MV-4-11 (cell line): ENCODE data around the gene PRMT1.
A peak's percentile ranks its signal among the peaks of the same experiment; 100 is the strongest.
"Not testable (repeated sequence)": the region's sequence is repeated elsewhere in the genome, so short reads cannot be mapped to it uniquely, and the experiment has no call there.

Source experiments
- DNase-seq: peaks from one replicate; lab custom pipeline; 2025; lab: John Stamatoyannopoulos, UW

The PRMT1 gene

DNA sequence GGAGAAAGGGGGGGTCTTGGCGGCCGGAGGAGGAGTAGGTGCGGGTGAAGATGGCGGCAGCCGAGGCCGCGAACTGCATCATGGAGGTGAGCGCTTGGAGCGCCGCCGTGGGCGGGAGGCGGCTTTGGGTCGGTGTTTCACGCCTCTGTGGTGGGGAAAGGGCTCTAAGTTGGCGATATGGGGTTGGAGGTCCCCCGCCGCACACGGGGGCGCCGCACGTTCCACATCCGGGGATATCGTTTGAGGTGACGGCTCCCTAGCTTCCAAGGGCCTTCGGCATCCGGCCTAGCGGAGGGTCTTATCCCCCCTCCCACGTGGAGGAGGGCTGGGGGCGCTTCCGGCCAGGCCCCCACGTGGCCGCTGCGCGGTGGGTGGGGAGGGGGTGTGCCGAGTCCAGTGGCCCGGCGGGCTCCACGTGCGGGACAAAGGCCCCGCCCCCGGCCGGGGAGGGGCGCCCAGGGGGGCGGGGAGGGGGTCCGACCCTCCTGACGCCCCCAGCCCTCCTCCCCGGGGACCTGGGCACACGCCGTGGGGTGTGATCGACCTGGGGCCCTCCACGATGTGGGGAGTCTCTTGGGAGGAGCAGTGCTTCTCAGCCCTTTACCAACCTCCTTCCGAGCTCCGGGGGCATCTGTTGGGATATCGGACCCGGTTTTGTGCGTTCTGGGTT lies at the start of gene PRMT1:
TSS of gene PRMT1 (plus strand) at position 41 of the 670 bp plus-strand sequence. CDS start at position 51, 10 bp downstream.
- no peak for DNase-seq

DNA sequence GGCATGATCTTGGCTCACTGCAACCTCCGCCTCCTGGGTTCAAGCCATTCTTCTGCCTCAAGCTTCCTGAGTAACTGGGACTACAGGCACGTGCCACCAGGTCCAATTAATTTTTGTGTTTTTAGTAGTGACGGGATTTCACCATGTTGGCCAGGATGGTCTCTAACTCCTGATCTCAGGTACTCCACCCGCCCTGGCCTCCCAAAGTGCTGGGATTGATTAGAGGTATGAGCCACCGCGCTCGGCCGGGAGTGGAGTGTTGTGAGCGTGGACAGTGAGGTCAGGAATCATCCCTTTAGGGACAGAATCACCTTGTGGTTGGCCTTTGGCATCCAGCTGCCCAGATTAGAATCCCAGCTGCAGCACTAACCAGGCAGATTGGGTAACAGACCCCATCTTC lies 47.4 kb upstream of the PRMT1 start:
- DNase-seq: no peak

DNA sequence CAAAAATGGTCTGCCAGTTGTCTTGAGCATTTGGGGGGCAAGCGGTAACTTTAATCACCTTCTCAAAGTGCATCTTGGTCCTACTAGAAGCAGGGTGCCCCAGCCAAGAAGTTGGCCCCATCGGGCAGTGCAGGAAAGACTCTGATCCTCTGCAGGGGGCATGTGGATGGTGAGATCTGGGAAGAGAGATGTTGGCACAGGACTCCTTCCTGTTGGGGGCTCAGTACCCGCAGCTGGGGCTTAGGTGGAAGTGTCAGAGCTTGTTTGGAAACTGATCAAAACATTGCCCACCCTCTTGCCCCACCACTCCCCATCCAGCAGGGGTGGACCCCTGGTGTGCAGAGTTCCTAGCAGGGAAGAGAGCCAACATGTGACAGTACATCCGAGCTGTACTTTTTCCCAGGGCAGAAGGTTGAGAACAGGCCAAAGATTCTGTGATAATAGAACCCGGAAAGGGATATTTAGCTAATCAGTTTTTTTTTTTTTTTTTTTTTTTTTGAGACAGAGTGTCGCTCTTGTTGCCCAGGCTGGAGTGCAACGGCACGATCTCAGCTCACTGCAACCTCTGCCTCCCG lies 46.0 kb upstream of the PRMT1 start:
- DNase-seq: no peak

DNA sequence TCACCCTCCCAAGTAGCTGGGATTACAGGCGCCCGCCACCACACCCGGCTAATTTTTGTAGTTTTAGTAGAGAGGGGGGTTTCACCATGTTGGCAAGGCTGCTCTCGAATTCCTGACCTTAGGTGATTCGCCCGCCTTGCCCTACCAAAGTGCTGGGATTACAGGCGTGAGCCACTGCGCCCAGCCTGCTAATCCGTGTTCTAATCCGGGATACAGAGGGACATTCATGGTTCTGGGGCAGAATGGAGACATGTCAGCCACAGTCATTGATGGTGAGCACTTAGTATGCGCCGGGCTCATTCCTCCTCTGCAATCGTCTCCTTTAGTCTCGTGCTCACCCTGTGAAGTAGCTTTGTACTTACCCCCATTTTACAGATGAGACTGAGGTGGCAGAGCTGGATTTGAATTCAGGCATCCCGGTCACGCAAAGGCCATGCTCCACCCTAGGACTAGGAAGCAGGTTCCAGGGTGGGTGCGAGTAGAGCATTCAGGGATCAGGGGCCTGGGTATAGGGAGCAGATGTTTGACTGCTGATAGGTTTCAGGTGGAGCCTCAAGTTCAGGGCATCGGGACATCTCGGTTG lies 45.4 kb upstream of the PRMT1 start:
- DNase-seq: no peak

DNA sequence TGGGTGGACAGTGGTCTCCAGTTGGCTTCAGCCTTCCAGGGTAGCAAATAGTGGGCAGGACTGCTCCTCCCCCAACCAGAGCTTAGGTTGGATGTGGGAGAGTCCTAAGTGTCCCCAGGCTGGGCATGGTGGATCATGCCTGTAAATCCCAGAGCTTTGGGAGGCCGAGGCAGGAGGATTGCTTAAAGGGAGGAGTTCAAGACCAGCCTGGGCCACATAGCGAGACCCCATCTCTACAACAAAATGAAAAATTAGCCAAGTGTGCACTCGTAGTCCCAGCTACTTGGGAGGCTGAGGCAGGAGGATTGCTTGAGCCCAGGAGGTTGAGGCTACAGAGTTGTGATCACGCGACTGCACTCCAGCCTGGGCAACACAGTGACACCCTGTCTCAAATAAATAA lies 44.5 kb upstream of the PRMT1 start:
- DNase-seq: no peak

DNA sequence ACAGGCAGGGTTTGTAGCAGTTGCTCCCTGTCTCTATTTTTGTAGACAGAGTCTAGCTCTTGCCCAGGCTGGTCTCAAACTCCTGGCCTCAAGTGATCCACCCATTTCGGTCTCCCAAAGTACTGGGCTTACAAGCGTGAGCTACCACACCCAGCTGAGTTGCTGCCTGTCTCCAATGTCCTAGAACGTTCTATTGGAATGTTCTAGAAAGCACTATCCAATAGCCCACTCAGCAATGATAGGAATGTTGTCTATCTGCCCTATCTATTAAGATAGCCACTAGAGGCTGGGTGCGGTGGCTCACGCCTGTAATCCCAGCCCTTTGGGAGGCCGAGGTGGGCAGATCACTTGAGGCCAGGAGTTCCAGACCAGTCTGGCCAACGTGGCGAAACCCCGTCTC lies 43.8 kb upstream of the PRMT1 start:
- DNase-seq: not testable (repeated sequence)

DNA sequence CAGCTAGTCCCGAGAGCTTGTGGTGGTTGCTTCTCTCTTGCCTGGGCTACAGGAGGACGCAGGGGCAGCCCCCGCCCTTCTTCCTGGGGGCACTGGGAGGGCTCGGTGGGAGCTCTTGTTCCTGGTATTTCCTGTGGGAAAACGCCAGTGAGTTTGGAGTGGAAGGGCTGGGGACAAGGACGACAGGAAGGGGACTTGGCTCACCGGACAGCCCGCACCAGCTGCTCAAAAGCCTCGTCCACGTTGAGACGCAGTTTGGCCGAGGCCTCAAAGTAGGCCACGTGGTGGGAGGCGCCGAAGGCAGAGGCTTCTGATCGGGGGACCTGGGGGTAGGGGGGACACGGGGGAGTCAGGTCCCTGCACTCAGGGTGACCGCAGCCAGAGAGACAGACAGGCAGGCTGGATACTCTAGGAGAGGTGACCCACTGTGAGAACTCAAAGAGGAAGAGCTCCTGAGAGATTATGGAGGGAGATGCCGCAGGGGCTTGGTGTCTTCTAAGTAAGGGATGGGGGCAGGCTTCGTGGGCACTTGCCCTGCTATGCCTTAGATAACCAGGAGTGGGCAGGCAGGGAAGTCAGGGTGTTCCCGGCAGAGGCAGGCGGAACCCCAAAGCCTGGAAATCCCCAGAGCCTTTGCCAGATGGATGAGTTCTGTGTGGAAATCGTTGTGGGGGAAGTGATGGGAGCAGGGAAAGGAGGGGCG lies 41.4 kb upstream of the PRMT1 start:
- no peak for DNase-seq

DNA sequence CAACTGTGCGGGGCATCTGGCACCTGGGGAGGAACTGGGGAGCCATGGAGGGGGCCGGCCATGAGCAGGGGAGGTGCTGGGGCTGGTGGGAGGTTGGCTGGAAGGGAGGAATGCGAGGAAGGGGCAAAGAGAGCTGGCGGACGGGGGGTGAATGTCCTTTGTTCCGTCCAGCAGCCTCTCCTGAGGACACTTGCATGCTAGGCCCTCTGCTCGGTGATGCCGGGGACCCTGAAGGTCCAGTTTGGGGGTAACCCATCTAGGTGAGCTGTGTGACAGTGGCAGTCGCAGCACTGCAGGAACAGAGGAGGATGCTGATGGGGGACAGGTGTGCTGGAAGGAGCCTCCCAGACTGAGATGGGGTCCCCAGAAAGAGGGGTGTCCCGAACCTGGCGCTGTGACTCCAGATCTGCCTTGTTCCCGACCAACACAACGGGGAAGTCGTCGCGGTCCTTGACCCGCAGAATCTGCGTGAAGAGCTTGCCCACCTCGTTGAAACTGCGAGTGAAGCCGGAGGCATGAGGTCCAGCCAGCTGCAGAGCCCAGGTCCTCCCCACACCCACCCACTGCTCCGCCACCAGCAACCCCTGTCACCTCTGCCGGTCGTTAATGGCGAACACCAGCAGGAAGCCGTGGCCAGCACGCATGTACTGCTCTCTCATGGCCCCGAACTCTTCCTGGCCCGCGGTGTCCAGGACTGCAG lies 40.7 kb upstream of the PRMT1 start:
- no peak for DNase-seq

DNA sequence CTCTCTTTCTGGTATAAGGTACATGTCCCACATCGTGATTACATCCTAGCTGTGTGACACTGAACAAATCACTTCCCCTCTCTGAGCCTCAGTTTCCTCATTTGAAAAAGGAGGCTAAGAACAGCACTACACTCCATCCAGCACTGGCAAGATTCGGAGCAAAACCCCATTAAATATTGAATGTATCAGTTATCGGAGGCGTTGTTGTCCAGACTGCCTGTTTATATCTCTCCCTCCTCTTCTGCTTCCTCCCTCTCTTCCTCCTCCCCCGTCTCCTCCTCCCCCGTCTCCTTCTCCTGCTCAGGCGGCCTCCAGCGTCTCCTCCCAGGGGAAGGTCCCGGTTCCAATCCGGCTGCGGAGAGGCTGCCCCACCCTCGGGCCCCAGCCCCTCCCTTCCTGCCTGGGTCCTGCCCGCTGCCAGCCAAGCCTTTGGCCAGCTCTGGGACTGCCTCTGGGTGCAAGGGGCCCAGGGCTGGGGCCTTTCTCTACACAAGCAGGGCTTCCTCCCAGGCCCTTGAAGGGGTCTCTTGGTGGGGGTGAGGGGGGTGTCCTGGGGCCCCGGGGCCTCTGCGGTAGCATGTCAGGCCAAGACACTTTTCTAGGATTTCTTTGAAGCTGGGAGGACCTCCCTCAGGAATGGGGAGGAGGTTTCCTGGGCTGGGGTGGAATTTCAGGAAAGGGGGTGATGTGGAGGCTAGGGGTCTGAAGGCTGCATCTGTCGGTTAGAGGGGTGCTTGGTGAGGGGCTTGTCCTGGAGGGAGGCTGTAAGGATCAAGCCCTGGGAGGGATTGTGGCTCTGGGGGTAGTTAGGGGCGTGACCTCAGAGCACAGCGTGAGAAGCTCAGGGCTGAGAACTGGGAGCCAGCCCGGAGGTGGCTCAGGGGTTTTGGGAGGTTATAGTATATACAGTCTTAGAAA lies 39.0 kb upstream of the PRMT1 start:
- DNase-seq: no peak

DNA sequence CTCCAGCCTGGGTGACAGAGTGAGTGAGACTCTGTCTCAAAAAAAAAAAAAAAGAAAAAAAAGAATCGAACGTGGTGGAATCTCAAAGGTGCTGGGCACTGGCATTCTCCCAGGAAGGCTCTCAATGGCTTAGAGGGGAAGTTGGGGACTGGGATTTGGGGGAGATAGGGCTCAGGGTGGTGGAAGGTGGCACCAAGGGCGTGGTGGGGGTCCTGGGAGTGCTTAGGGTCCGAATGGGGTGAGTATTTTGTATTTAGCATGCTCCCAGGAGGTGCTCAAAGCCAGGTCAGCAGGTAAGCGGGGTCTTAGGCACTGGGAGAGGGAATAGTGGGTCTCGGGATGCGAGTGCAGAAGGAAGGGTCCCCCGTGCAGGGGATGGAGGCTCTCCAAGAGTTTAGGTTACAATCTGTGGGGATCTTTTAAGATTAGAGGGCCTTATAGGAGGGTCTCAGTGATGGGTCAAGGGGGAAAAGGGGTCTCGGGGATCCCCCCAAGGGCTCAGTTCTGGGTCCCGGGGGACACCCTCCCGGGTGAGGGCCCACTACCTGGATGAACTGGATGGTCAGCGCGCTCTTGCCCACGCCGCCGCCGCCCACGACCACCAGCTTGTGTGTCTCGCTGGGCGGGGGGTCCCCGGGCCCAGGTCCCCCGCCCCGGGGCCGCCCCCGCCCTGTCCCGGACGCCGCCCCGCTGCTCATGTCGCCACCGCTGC lies 37.5 kb upstream of the PRMT1 start:
- no peak for DNase-seq

DNA sequence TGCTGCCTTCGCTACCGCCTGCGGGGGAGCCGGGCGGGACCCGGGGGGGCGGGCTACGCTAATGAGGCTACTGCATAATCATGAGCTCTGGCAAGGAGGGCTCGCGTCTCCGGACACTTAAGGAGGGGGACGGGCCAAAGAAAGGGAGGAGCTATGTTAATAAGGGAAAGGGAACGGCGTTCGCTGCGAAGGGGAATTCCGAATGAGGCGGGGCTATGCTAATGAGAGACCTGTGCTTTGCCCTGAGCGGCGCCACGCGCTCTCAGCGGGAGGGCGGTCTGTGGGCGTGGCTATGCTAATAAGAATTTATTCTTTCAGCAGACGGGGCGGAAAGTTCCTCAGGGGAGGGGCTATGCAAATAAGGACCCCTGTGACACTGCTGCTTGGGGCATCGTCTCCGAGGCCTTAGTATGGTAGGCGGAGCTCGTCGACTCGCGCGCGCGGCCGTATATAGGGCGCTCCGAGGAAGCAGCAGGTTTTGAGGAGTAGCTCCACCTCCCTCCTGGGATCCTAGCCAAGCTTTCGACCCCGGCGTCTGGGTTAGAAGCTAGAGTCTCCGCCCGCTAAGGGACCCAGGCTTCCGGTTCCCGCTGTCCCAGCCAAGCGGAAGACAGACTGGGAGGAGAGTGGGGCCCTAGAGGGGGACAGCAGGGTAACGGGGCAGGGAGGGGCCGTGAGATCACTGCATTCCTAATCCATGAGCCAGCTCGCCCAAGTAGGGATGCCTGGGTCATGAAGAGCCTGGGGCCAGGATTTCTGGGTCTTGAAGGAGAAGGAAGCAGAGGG lies 36.8 kb upstream of the PRMT1 start, which contains the start of gene RRAS:
TSS of gene RRAS (minus strand) at position 31 of the 786 bp plus-strand sequence. CDS start 45 bp downstream, outside the sequence.
- peak; percentile 100 for DNase-seq

DNA sequence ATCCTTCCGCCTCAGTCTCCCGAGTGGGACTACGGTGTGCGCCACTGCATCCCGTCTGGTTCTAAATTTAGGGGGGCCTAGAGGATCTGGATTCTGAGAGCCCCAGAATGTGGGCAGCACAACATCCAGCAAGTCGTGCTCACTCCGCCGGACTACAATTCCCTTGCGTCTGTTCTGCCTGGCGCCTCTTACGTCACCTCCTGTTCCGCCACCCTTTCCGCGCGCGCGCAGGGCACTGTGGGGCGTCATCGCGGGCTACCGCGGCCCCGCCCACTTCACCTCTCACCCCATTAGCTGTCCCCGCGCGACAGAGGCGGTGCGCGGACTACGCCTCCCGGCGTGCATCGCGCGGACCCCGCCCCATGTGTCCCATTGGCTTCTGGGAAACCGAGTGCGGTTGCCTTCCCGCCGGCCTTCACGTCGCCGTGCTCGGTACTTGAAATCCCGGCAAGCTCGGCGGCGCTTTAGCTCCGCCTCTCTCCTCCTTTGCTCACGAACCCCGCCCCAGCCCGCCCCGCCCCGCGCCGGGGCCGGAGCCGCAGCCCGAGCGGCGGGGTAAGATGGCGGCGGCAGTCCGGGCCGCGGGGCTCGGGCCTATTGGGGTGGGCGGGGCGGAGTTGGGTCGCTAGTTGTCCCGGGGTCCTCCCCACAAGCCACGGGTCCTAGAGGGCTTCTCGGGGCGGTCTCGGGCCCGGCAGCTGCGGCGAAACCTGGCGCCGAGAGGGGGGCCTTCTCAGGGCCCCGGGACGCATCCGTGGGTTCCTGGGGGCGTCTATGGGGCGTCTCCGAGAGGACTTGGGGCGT lies 35.2 kb upstream of the PRMT1 start, which contains the start of gene SCAF1:
TSS of gene SCAF1 (plus strand) at position 522 of the 804 bp plus-strand sequence. CDS start 2,818 bp downstream, outside the sequence.
- peak; percentile 100 for DNase-seq

DNA sequence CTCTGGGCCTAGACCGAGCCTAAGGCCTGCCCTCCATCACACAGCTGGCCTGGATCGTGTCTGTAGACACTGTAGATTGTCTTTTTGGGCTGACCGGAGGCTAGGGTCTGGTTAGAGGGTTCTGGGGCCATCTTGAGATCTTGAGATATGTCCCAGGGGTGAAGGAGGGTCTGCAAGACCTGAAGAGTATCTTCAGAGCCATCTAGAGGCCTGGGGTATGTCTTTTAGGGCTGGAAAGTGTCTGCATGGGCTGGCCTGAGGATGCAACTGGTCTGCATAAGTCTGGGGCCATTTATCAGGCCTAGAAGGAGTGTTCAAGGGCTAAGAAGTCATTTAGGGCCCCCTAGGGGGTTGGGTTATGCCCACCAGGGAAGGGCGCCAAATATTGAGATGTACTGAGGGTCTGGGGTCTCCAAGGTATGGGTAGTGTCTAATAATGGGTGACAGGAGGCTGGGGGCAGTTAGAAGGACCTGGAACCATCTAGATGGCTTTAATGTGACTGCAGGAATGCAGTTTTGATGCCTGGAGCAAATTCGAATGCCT lies 34.5 kb upstream of the PRMT1 start:
- DNase-seq: no peak

DNA sequence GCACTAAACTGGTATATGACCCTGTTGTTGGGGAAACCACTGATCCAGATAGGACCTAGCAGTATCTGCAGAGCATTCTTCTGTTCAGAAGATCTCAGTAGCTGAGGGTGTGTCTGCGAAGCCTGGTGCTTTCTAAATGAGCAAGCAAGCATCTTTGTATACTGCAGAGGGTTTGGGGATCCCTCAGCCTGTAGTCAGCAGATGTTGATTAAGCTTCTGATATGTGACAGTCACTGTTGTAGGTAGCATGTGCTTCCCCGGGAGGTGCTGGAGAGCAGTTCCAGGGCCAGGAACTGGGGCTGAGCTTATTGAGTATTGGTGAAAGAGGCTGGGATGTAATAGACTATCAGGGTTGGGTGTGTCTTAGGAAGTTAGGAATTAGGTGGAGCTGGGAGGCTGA lies 33.6 kb upstream of the PRMT1 start:
- DNase-seq: no peak

DNA sequence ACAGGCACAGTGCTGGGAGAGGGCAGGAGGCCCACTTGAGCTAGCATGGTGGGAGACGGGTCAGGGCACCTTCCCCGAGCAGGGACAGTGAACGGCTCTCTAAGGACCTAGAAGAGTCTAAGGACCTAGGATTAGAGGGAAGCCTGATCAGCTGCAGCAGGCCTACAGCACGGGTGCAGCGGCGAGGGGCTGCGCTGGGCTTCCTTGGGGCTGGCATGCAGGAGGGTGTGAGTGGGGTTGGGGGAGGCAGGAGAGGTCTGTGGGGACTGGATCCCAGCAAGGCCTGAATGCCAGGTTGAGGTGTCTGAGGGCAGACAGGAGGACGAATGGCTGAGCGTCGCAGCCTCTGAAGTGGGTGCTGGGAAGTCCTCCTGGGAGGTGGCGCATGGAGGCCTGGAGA lies 31.5 kb upstream of the PRMT1 start:
- no peak for DNase-seq

DNA sequence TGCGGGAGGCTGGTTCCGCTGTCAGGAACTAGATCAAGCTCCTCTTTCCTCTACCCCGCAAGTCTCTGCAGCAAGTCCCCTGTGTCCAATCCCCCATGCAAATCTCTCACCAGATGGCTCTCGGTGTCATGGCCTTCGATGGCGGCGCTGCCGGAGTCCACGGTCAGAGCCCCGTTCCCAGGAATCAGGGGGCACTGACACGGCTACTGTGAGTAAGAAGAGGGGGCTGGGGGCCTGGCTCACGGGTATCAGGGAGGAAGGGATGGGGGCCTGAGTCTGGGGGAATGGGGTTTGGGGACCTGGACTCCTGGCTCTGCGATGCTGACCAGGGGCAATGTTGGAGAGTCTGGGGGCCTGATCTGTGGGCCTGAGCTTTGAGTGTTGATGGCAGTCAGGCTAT lies 31.1 kb upstream of the PRMT1 start:
- no peak for DNase-seq

DNA sequence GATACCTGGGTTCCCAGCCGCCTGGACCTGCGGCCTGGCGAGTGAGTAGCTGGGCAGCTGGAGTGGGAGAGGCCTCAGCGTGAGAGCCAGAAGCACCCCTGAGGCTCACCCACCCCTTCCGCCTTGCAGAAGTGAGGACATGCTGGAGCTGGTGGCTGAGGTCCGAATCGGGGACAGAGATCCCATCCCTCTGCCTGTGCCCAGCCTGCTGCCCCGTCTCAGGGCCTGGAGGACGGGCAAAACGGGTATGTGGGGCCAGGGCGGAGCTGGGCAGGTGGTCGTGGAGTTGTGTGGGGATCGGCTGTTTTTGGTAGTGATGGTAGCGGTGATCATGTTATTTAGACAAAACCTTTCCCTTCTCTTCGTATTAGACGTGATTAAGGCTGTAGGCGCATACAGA lies 30.5 kb upstream of the PRMT1 start:
- no peak for DNase-seq

DNA sequence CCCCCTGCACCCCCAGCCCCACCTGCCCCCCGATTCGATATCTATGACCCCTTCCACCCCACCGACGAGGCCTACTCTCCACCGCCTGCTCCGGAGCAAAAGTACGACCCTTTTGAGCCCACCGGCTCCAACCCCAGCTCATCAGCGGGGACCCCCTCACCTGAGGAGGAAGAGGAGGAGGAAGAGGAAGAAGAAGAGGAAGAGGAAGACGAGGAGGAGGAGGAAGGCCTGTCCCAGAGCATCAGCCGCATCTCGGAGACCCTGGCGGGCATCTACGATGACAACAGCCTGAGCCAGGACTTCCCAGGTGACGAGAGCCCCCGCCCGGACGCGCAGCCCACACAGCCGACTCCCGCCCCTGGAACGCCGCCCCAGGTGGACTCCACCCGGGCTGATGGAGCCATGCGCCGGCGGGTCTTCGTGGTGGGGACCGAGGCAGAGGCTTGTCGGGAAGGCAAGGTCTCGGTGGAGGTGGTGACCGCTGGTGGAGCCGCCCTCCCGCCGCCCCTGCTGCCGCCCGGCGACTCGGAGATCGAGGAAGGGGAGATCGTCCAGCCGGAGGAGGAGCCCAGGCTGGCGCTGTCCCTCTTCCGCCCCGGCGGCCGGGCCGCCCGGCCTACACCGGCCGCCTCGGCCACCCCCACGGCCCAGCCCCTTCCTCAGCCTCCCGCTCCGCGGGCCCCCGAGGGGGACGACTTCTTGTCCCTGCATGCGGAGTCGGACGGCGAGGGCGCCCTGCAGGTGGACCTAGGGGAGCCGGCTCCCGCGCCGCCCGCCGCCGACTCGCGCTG lies 25.8 kb upstream of the PRMT1 start:
- no peak for DNase-seq
